Gastrocnemius medialis (tissue), 4 donors: Measurements from ENCODE around the gene GNB1L. TPM values are rescaled to one million over a fixed set of nuclear protein-coding genes. Genes with fewer than 3 reads are reported as not detected.

ENCODE experiments used
- ATAC-seq, 2 donors: fragments of 150-250 bp; one replicate each; pipeline ENCODE4 v1.9.1; 2016
- DNase-seq, 2 donors: peaks; one replicate each; pipeline ENCODE4 v3.0.0-alpha.2; 2019
- H3K27ac ChIP-seq, 4 donors: fragments of 200-600 bp; sonication (generic); 1 replicate in 1 of 4; 2 replicates in 3 of 4; pipeline ENCODE4 v1.5.1; 2016 to 2018; ENCODE audit warnings: mild to moderate bottlenecking in 2 of 4, moderate library complexity in 1 of 4
- H3K27me3 ChIP-seq, 3 donors: fragments of 200-600 bp; sonication (generic) in 2 of 3; 1 replicate in 1 of 3; 2 replicates in 2 of 3; pipeline versions ENCODE4 v1.5.1 to v1.6.0; 2016 to 2019; ENCODE audit warnings: mild to moderate bottlenecking in 1 of 3, moderate library complexity in 1 of 3
- H3K36me3 ChIP-seq, 2 donors: fragments of 200-600 bp; sonication (generic) in 1 of 2; one replicate each; pipeline ENCODE4 v1.5.1; 2017 to 2018
- H3K4me1 ChIP-seq, 2 donors: fragments of 200-600 bp; sonication (generic) in 1 of 2; one replicate each; pipeline ENCODE4 v1.5.1; 2016 to 2017; ENCODE audit warnings: mild to moderate bottlenecking in 2 of 2
- H3K4me3 ChIP-seq, 4 donors: fragments of 200-600 bp; sonication (generic) in 3 of 4; 1 replicate in 1 of 4; 2 replicates in 3 of 4; pipeline ENCODE4 v1.5.1; 2016 to 2019; ENCODE audit warnings: mild to moderate bottlenecking in 2 of 4
- H3K9me3 ChIP-seq, 3 donors: fragments of 200-600 bp; sonication (generic) in 2 of 3; 1 replicate in 1 of 3; 2 replicates in 2 of 3; pipeline ENCODE4 v1.5.1; 2016 to 2019
- CTCF ChIP-seq, 5 experiments: fragments of 450-650 bp in 3 of 5; fragments of 200-600 bp in 2 of 5; sonication (generic) in 2 of 5; IDR thresholded peaks in 4 of 5; conservative IDR thresholded peaks in 1 of 5; 1 replicate in 4 of 5; 2 replicates in 1 of 5; pipeline ENCODE4 v1.5.1; 2016 to 2019; ENCODE audit warnings: antibody characterized with exemption in 5 of 5, mild to moderate bottlenecking in 3 of 5, moderate library complexity in 3 of 5
- POLR2A ChIP-seq, 2 donors: fragments of 450-650 bp; IDR thresholded peaks; one replicate each; pipeline ENCODE4 v1.6.1; 2017; ENCODE audit warnings: antibody characterized with exemption in 2 of 2, mild to moderate bottlenecking in 2 of 2, moderate library complexity in 2 of 2
- in situ Hi-C, 4 donors: fragments of 200-750 bp; cut with MboI; loops; one replicate each; pipeline versions ENCODE4 v1.15.0 to v1.8.0; 2017; ENCODE audit warnings: low sequenced_read_pairs in 4 of 4
- intact Hi-C: fragments of 100-400 bp; cut with DNase I; formaldehyde crosslinking; loops from one replicate; pipeline ENCODE4 v1.15.1; 2023; ENCODE audit warnings: low total_unique reads
- total RNA-seq, 4 donors: library from RNA; depleted of rRNA; stranded (reverse); fragments of >200 nt; gene quantifications; one replicate each; pipeline versions ENCODE4 v1.1.0 to v1.2.3, GENCODE V29; 2016

Gene GNB1L
- total RNA-seq, 4 donors from 2014 or later, result 4.4 to 9.6 (median 6.7) TPM

GRCh38 chr22:19818324-19819207, 36.1 kb downstream of the GNB1L start:
- TF ChIP-seq POLR2A (IDR thresholded peaks at IDR 0.05) (no peak), CTCF (IDR thresholded peaks at IDR 0.05 in 4 of 5, conservative IDR thresholded peaks at IDR 0.05 in 1 of 5) (no peak)
- Histone ChIP-seq H3K4me1 (no peaks in the 10 kb centered on the region), H3K9me3 (no peaks in the 10 kb centered on the region), H3K27ac (no peak overlapping the region), H3K4me3 (no peak overlapping the region), H3K36me3 (no peaks in the 10 kb centered on the region), H3K27me3 (no peaks in the 10 kb centered on the region)
- in situ Hi-C loops, result no loop called here
- intact Hi-C loops, result no loop called here
- peak in 1 of 2 donors; percentile 26 for ATAC-seq
- DNase-seq, result no peak

- intact Hi-C loops, result no loop called here
Measured at GRCh38 chr22:19816372-19817119, 38.1 kb downstream of the GNB1L start.

DNA sequence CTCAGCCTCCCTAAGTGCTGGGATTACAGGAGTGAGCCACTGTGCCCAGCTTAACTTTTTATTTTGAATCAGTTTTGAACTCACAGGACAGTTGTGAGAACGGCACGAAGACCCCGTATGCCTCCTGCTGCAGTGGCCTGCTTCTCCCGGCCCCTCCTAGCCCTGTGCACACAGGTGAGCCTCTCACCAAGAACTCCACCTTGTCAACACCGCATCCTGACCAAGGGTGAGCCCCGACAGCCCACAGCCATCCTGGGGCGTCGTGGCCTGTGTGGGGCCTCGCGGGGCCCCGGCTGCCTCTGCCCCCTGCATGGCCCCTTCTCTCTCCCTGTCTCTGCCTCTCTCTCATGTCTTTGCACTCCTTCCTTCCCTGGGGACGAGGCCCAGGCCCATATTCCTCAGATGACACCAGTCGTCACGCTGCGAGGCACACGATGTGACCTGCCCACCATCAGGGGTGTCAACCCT, 38.8 kb downstream of the GNB1L start:
- no peaks in the 10 kb centered on the region for H3K4me1 ChIP-seq
- in situ Hi-C loops (no loop called here), intact Hi-C loops (no loop called here)
- H3K36me3 ChIP-seq, result no peaks in the 10 kb centered on the region
- H3K27me3 ChIP-seq, result no peaks in the 10 kb centered on the region
- no peak overlapping the region for H3K4me3 ChIP-seq
- no peak overlapping the region for H3K27ac ChIP-seq
- ATAC-seq, result no peak
- no peaks in the 10 kb centered on the region for H3K9me3 ChIP-seq
- TF ChIP-seq CTCF (IDR thresholded peaks at IDR 0.05 in 4 of 5, conservative IDR thresholded peaks at IDR 0.05 in 1 of 5) (no peak), POLR2A (IDR thresholded peaks at IDR 0.05) (no peak)
- no peak for DNase-seq

More at GRCh38 chr22:19816372-19817119, 38.1 kb downstream of the GNB1L start:
- Histone ChIP-seq H3K27me3 (no peaks in the 10 kb centered on the region), H3K9me3 (no peaks in the 10 kb centered on the region), H3K4me1 (no peaks in the 10 kb centered on the region), H3K4me3 (no peak overlapping the region), H3K27ac (no peak overlapping the region), H3K36me3 (no peaks in the 10 kb centered on the region)
- ATAC-seq, result no peak
- in situ Hi-C loops, result no loop called here
- TF ChIP-seq POLR2A (IDR thresholded peaks at IDR 0.05) (no peak), CTCF (IDR thresholded peaks at IDR 0.05 in 4 of 5, conservative IDR thresholded peaks at IDR 0.05 in 1 of 5) (no peak)
- no peak for DNase-seq

GRCh38 chr22:19815093-19815822, 39.4 kb downstream of the GNB1L start:
- in situ Hi-C loops, result no loop called here
- H3K4me3 ChIP-seq, result no peak overlapping the region
- no peaks in the 10 kb centered on the region for H3K36me3 ChIP-seq
- intact Hi-C loops, result no loop called here
- no peak for TF ChIP-seq CTCF (IDR thresholded peaks at IDR 0.05 in 4 of 5, conservative IDR thresholded peaks at IDR 0.05 in 1 of 5)
- TF ChIP-seq POLR2A (IDR thresholded peaks at IDR 0.05), result no peak
- H3K9me3 ChIP-seq, result no peaks in the 10 kb centered on the region
- H3K27me3 ChIP-seq, result no peaks in the 10 kb centered on the region
- DNase-seq, result no peak
- H3K4me1 ChIP-seq, result no peaks in the 10 kb centered on the region
- no peak overlapping the region for H3K27ac ChIP-seq
- no peak for ATAC-seq
